H9 (cell line): ENCODE results near the gene MUTYH. TPM values are rescaled to one million over a fixed set of nuclear protein-coding genes. Genes with fewer than 3 reads are reported as not detected.

ENCODE experiments used
- DNase-seq: peaks from one replicate; pipeline ENCODE4 v3.0.0-alpha.2; 2017
- H2AFZ ChIP-seq: one replicate; pipeline ENCODE4 v1.6.1; 2013; ENCODE audit warnings: mild to moderate bottlenecking, low read length, control low read depth, moderate library complexity
- H2AK5ac ChIP-seq: 2 replicates; pipeline ENCODE4 v1.6.1; 2013; ENCODE audit warnings: low read length, control low read depth, mixed read lengths; ENCODE audit not compliant: insufficient read length
- H2BK120ac ChIP-seq: one replicate; pipeline ENCODE4 v1.6.1; 2013; ENCODE audit warnings: low read depth, mild to moderate bottlenecking, low read length, control low read depth, inconsistent platforms; ENCODE audit not compliant: poor library complexity, severe bottlenecking
- H2BK12ac ChIP-seq: 2 replicates; pipeline ENCODE4 v1.6.1; 2013; ENCODE audit warnings: low read length, control low read depth, mixed read lengths, low read depth; ENCODE audit not compliant: insufficient read length
- H2BK15ac ChIP-seq: 2 replicates; pipeline ENCODE4 v1.6.1; 2013; ENCODE audit warnings: low read depth, low read length, control low read depth
- H2BK20ac ChIP-seq: one replicate; pipeline ENCODE4 v1.6.1; 2013; ENCODE audit warnings: low read depth, mild to moderate bottlenecking, low read length, control low read depth, inconsistent platforms; ENCODE audit not compliant: poor library complexity, severe bottlenecking
- H2BK5ac ChIP-seq: 2 replicates; pipeline ENCODE4 v1.6.1; 2013; ENCODE audit warnings: low read length, control low read depth, mixed read lengths; ENCODE audit not compliant: insufficient read length
- H3K14ac ChIP-seq: 2 replicates; pipeline ENCODE4 v1.6.1; 2013; ENCODE audit warnings: low read length, control low read depth; ENCODE audit not compliant: insufficient read depth
- H3K18ac ChIP-seq: 2 replicates; pipeline ENCODE4 v1.6.1; 2013; ENCODE audit warnings: low read depth, mild to moderate bottlenecking, mixed read lengths, low read length, control low read depth; ENCODE audit not compliant: insufficient read length
- H3K23ac ChIP-seq: 2 replicates; pipeline ENCODE4 v1.6.1; 2013; ENCODE audit warnings: low read length, control low read depth, mixed read lengths, low read depth; ENCODE audit not compliant: insufficient read length
- H3K23me2 ChIP-seq: 2 replicates; pipeline ENCODE4 v1.6.1; 2013; ENCODE audit warnings: low read depth, mild to moderate bottlenecking, mixed read lengths, low read length, control low read depth; ENCODE audit not compliant: insufficient read length, poor library complexity, severe bottlenecking
- H3K27ac ChIP-seq: 2 replicates; pipeline ENCODE4 v1.5.1; 2013; ENCODE audit warnings: low read length, control low read depth, mixed read lengths, low read depth; ENCODE audit not compliant: insufficient read length
- H3K27me3 ChIP-seq: 2 replicates; pipeline ENCODE4 v1.6.1; 2013; ENCODE audit warnings: low read length, control low read depth, inconsistent platforms; ENCODE audit not compliant: insufficient read depth
- H3K4ac ChIP-seq: 2 replicates; pipeline ENCODE4 v1.6.1; 2013; ENCODE audit warnings: low read depth, mild to moderate bottlenecking, control low read depth, inconsistent platforms, low read length, moderate library complexity
- H3K4me1 ChIP-seq: 2 replicates; pipeline ENCODE4 v1.6.1; 2013; ENCODE audit warnings: low read length, control low read depth, inconsistent platforms; ENCODE audit not compliant: insufficient read depth
- H3K4me2 ChIP-seq: 2 replicates; pipeline ENCODE4 v1.6.1; 2013; ENCODE audit warnings: low read length, control low read depth, mixed read lengths; ENCODE audit not compliant: insufficient read length, insufficient read depth
- H3K56ac ChIP-seq: 2 replicates; pipeline ENCODE4 v1.6.1; 2013; ENCODE audit warnings: low read depth, mild to moderate bottlenecking, mixed read lengths, low read length, control low read depth; ENCODE audit not compliant: insufficient read length
- H3K79me1 ChIP-seq: 2 replicates; pipeline ENCODE4 v1.6.1; 2013; ENCODE audit warnings: low read depth, mild to moderate bottlenecking, moderate library complexity, low read length, control low read depth, inconsistent platforms; ENCODE audit not compliant: insufficient read depth, poor library complexity, severe bottlenecking
- H3K79me2 ChIP-seq: 2 replicates; pipeline ENCODE4 v1.6.1; 2013; ENCODE audit warnings: low read length, control low read depth, inconsistent platforms; ENCODE audit not compliant: insufficient read depth
- H3K9ac ChIP-seq: 2 replicates; pipeline ENCODE4 v1.6.1; 2013; ENCODE audit warnings: low read length, control low read depth, mixed read lengths; ENCODE audit not compliant: insufficient read length; ENCODE audit errors: extremely low read depth
- H3K9me3 ChIP-seq: one replicate; pipeline ENCODE4 v1.6.1; 2013; ENCODE audit warnings: low read depth, low read length, inconsistent platforms; ENCODE audit not compliant: control insufficient read depth
- H3T11ph ChIP-seq: one replicate; pipeline ENCODE4 v1.6.1; 2013; ENCODE audit warnings: mild to moderate bottlenecking, low read length, control low read depth, inconsistent platforms
- H4K20me1 ChIP-seq: one replicate; pipeline ENCODE4 v1.6.1; 2013; ENCODE audit not compliant: control insufficient read depth, insufficient read length, insufficient read depth
- H4K5ac ChIP-seq: 2 replicates; pipeline ENCODE4 v1.6.1; 2013; ENCODE audit warnings: low read depth, mild to moderate bottlenecking, mixed read lengths, low read length, control low read depth; ENCODE audit not compliant: insufficient read length
- H4K8ac ChIP-seq: replicated peaks from 2 replicates; pipeline ENCODE4 v1.6.1; 2013; ENCODE audit warnings: low read length, control low read depth, mixed read lengths, low read depth; ENCODE audit not compliant: insufficient read length
- H4K91ac ChIP-seq: 2 replicates; pipeline ENCODE4 v1.6.1; 2013; ENCODE audit warnings: low read depth, mild to moderate bottlenecking, moderate library complexity, mixed read lengths, low read length, control low read depth; ENCODE audit not compliant: insufficient read length
- H3K27ac Mint-ChIP-seq, 3 experiments: 2 replicates in 2 of 3; 3 replicates in 1 of 3; pipeline ENCODE4 v1.8.0; 2020 to 2021; ENCODE audit warnings: mixed read lengths in 3 of 3, mild to moderate bottlenecking in 1 of 3, moderate library complexity in 1 of 3
- H3K27me3 Mint-ChIP-seq: 2 replicates; pipeline ENCODE4 v1.8.0; 2021; ENCODE audit warnings: low read depth, mild to moderate bottlenecking, moderate library complexity, mixed read lengths
- H3K36me3 Mint-ChIP-seq, 3 experiments: 2 replicates in 2 of 3; 3 replicates in 1 of 3; pipeline ENCODE4 v1.8.0; 2020 to 2021; ENCODE audit warnings: low read depth in 3 of 3, mixed read lengths in 3 of 3; ENCODE audit not compliant: insufficient read depth in 1 of 3
- H3K4me1 Mint-ChIP-seq, 2 experiments: 2 replicates each; pipeline ENCODE4 v1.8.0; 2020; ENCODE audit warnings: mixed read lengths in 2 of 2
- H3K4me3 Mint-ChIP-seq, 2 experiments: 2 replicates in 1 of 2; 3 replicates in 1 of 2; pipeline ENCODE4 v1.8.0; 2020 to 2021; ENCODE audit warnings: mild to moderate bottlenecking in 2 of 2, mixed read lengths in 2 of 2, moderate library complexity in 1 of 2
- H3K9me3 Mint-ChIP-seq, 2 experiments: 2 replicates in 1 of 2; 3 replicates in 1 of 2; pipeline ENCODE4 v1.8.0; 2020; ENCODE audit warnings: mild to moderate bottlenecking in 2 of 2, mixed read lengths in 2 of 2, moderate library complexity in 1 of 2
- CTCF ChIP-seq: fragments of 200-600 bp; sonication (generic); conservative IDR thresholded peaks from 3 replicates; pipeline ENCODE4 v1.8.0; 2021; ENCODE audit warnings: antibody characterized with exemption, mild to moderate bottlenecking
- WGBS: extraction: QIAGEN DNeasy Blood & Tissue Kit; methylation state at CpG from one replicate; pipeline ENCODE4 v1.1.7; 2013; ENCODE audit warnings: missing lambda C conversion rate, low lambda C conversion rate, mixed read lengths; ENCODE audit not compliant: insufficient read length; ENCODE audit errors: extremely low coverage; 5-methylcytosine and 5-hydroxymethylcytosine counted together
- total RNA-seq: library from RNA; stranded (reverse); gene quantifications from 2 replicates; pipeline ENCODE4 v1.2.1, GENCODE V29; 2021

MUTYH gene
- total RNA-seq, 1 experiment from 2014 or later = 52.6 TPM

DNA sequence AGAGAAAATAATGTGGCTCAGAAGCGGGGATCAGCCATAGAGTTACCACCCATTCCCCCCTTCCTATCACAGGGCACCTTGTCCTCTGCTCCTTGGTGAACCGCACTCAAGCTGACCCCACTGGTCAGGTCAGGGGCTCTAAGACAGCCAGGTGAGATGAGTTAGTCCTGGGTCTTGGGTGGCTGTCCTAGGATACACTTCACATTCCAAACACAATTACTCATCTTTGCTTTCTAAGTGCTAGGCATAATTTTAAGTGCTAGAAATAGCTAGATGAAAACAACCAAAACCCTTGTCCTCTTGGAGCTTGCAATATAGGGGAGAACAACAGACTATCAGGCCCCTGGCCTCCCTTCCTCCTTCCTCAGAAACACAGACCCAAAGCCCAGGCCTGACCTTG, 7.8 kb upstream of the MUTYH start:
- no peak overlapping the region for H4K91ac ChIP-seq
- no peak overlapping the region for H2BK120ac ChIP-seq
- H3K79me2 ChIP-seq = no peaks in the 10 kb centered on the region
- H3K27me3 Mint-ChIP-seq = no peaks in the 10 kb centered on the region
- H3K4me3 Mint-ChIP-seq = no peak overlapping the region
- H2BK20ac ChIP-seq = no peak overlapping the region
- no peak overlapping the region for H2BK15ac ChIP-seq
- no peak overlapping the region for H2AK5ac ChIP-seq
- H3K36me3 Mint-ChIP-seq = peaks cover 9 to 35% (median 15%) of the 10 kb centered on the region in 3 experiments
- H2BK5ac ChIP-seq = no peak overlapping the region
- no CpG with 5 or more reads among the region's 2 CpGs for WGBS
- H3T11ph ChIP-seq = no peak overlapping the region
- H3K27ac Mint-ChIP-seq = 0 out of 7 replicates have a peak overlapping the region, but pooled peaks of 1 of the 3 experiments have one; percentile 8
- no peaks in the 10 kb centered on the region for H3K4me1 ChIP-seq
- H3K18ac ChIP-seq = no peak overlapping the region
- no peak overlapping the region for H3K23ac ChIP-seq
- TF ChIP-seq CTCF = no peak
- H3K9ac ChIP-seq = no peak overlapping the region
- no peak overlapping the region for H3K56ac ChIP-seq
- no peaks in the 10 kb centered on the region for H3K4me1 Mint-ChIP-seq
- H3K23me2 ChIP-seq = no peaks in the 10 kb centered on the region
- H4K8ac ChIP-seq = no peak overlapping the region
- no peak overlapping the region for H3K14ac ChIP-seq
- no peak overlapping the region for H3K4ac ChIP-seq
- no peaks in the 10 kb centered on the region for H3K27me3 ChIP-seq
- no peaks in the 10 kb centered on the region for H3K9me3 ChIP-seq
- no peak overlapping the region for H4K5ac ChIP-seq
- no peak overlapping the region for H3K27ac ChIP-seq
- no peaks in the 10 kb centered on the region for H4K20me1 ChIP-seq
- no peak overlapping the region for H2AFZ ChIP-seq
- H3K9me3 Mint-ChIP-seq = no peaks in the 10 kb centered on the region
- no peaks in the 10 kb centered on the region for H3K79me1 ChIP-seq
- no peak for DNase-seq
- H2BK12ac ChIP-seq = no peak overlapping the region
- H3K4me2 ChIP-seq = no peak overlapping the region
